ENCODE data around the gene IQGAP2.

IQGAP2 gene

GRCh38 chr5:76451031-76451701 is 48.1 kb downstream of the IQGAP2 start:
- DNase-seq, result no peak

DNA sequence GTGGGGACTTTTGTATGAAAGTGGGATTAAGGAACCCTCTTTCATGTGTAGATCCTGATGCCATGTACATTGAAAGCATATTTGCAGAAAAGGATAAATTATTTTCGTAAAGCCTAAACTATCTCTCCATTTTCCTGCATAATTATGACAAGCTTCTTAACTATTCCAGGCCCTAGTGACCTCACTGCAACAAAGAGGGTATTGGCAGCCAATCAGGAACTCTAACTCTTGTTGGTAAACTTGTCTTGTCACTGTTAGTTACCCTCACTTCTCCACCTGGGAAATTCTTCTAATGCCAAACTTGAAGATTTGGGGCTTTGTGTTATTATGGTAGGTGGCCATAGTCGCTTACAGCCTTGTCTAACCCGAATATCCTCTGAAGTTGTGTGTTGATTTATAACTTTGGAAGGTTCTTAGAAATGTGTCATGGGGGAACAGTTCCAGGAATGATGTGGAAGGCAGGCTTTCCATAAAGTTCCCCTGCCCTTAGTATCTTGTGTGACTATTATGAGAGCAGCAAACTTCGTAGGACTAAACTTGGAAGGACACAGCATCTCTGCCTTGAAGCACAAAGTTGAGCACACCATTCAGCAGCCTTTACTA is 52.5 kb downstream of the IQGAP2 start:
- no peak for DNase-seq

GRCh38 chr5:76456258-76456657 is 53.2 kb downstream of the IQGAP2 start:
- no peak for DNase-seq

- no peak for DNase-seq
These were observed 54.8 kb downstream of the IQGAP2 start for GRCh38 chr5:76457674-76458485.

DNA sequence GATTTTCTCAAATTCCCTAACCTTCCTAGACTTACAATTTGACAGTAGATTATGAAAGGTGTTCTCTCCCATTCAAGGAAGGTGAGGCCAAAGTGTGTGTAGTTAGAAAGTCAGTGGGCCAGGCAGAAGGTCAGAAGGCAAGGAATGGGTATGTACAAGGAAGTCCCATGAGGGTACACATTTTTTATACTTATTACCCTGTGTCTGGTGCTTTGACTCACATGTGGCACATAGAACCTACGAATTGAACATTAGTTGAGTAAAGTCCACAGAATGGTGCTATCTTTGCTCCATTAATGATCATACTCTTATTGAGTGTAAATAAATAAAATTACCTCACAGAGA is 55.4 kb downstream of the IQGAP2 start:
- no peak for DNase-seq

DNA sequence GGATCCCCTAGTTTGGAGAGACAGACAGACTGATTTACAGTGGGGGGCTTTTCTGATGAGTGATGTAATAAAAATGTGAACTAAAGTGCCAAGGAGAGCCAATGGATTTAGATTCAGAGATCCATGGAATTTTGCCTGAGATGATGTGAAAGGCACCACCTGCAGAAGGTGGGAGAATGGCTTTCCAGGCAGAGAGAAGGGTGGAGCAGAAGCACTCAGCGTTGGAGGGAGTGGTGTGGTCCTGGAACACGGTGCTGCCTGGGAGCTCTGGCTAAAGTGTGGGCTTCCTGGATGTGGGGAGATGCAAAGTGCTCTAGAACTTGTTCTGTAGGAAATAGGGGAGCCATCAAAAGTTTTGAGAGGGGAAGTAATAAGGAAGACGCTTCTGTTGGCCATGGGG is 57.0 kb downstream of the IQGAP2 start:
- no peak for DNase-seq

DNA sequence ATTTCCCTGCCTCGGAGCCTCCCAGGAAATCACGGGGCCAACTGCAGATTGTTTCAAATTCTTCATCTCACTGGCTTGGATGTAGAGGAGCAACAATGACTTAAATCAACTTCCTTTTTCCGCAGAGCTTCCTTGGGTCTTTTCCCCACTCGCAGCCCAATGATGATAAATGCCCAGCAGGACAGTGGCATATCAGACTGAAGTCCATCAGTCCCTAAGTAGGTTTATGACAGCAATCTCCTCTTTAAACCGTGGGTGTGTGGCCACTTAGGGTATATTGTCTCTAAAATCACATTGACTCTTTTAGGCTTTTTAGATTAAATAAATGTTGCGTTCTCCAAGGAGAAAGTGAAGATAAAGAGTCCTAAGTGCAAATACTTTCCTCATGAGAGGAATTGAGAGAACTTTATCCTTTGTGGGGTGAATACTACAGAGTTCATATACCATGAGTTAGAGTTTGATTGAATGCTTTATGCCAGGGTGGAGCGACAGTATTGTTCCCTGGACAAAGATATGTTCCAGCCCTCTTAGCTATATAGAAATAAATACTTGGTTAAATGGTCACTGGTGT is 59.1 kb downstream of the IQGAP2 start:
- DNase-seq, result no peak

DNA sequence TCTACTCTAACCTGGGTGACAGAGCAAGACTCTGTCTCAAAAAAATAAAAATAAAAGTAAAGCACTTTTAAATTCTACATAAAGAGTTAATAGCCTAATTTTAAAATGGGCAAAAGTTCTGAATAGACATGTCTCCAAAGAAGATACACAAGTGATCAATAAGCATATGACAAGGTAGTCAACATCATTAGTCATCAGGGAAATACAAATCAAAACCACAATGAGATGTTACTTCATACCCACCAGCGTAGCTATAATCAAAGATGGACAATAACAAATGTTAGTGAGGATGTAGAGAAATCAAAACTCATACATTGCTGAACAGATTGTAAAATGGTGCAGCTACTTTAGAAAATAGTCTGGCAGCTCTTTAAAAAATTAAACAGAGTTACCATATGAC is 64.1 kb downstream of the IQGAP2 start:
- DNase-seq, result no peak

DNA sequence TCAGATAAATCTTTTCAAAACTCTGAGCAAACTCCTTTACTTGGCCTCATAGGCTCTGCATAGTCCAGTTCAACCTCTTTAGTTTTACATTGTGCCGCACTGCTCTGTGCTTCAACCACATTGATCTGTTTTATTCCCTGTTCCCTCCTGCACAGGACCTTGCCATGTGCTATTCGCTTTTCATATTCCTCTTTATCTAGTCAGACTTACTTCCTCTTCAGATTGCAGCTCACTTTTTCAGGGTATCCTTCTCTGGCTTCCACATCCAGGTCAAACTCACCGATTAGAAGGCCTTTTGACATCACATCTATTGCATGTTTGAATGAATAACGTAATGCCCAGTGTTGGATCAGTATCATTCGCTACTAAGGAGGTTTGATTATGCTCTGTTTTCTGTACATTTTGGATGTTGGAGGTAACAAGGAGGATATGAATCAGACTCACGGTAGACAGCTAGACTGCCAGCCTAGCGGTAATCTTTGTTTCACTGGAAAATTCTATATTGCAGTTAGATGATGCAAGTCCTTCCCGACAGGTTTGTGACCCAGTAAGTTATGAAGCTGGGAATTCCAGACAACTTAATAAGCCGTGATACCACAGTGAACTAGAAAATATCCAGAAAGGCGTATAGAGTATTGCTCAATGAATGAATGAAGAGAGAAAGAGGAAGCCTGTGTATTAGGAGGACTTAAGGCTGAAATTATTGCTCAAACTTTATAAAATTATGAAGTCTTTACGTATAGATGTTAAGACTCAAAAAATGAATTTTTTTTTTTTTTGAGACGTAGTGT is 65.7 kb downstream of the IQGAP2 start:
- DNase-seq, result no peak

- DNase-seq, result no peak
These were observed 66.7 kb downstream of the IQGAP2 start for GRCh38 chr5:76469656-76470290.

GRCh38 chr5:76470976-76471375 is 67.9 kb downstream of the IQGAP2 start:
- DNase-seq, result no peak

DNA sequence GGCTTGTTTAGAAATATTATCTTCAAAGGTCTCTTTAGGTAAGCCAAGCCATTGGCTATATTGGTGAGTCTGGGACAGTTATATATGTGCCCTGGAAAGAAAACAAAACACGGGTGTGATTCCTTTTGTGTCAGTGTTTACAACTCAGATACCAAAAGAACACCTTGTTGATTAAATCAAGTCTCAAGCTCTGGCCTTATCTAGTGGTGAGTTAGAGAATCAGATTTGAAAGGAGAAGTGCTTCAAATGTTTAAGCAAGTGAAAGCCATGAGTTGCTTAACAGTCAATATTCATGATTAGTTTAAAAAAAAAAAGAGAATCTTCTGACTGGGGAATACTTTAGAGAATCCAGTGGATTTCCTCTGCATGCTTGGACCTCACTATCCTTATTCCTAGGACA is 68.3 kb downstream of the IQGAP2 start:
- DNase-seq, result no peak

GRCh38 chr5:76471987-76472334 is 68.9 kb downstream of the IQGAP2 start:
- no peak for DNase-seq

DNA sequence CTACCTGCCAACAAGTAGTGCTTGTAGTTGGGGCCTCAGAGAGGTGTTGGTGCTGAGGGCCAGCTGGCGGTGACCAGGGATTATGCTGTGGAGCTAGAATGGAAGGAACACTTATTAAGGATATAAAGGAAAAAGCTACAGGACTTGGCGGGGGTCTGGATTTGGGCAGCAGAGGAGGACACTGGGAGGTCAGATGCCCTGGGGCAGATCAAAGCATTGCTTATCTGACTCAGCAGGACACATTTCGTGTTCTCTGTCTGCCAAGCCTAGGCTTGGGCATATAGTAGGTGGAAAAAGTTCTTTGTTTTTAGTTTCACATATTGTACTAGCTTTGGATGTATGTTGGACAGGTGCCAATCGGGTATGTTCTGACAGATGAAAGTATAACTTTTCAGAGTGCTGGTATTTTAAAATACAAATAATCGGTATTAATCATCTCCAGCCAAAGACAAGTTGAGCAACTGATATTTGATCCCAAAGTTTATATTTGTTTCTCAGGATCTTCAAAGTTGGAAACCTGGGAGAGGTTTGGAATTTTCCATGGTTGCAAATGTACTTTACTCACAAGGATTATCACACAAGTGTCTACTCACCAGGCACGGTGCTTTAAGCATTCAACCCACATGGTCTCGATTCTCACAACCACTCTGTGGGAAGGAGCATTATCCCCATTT is 69.4 kb downstream of the IQGAP2 start:
- no peak for DNase-seq

GRCh38 chr5:76473009-76473336 is 69.9 kb downstream of the IQGAP2 start:
- DNase-seq, result no peak

- DNase-seq, result no peak
These were observed 70.6 kb downstream of the IQGAP2 start for GRCh38 chr5:76473661-76474060.

GRCh38 chr5:76474377-76474776 is 71.3 kb downstream of the IQGAP2 start:
- no peak for DNase-seq

DNA sequence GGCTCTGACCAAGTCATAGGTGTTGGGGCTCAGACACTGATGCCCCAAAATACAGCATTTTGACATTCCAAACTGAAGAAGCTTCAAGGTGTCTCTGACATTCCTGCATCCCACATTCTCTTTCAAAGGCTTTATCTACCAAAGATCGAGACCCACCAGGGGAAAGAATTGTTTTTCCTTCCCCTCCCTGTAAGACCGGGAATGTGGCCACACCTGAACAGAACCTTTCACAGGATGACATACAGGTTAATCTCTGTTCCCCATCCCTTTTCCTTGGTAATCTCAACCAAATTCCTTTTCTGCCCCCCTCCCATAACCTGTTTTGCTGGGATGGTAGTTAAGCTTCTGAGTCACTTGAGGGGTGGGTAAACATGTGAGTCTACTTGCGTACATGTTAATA is 72.3 kb downstream of the IQGAP2 start:
- no peak for DNase-seq

- no peak for DNase-seq
These were observed 72.9 kb downstream of the IQGAP2 start for GRCh38 chr5:76475936-76476335.

DNA sequence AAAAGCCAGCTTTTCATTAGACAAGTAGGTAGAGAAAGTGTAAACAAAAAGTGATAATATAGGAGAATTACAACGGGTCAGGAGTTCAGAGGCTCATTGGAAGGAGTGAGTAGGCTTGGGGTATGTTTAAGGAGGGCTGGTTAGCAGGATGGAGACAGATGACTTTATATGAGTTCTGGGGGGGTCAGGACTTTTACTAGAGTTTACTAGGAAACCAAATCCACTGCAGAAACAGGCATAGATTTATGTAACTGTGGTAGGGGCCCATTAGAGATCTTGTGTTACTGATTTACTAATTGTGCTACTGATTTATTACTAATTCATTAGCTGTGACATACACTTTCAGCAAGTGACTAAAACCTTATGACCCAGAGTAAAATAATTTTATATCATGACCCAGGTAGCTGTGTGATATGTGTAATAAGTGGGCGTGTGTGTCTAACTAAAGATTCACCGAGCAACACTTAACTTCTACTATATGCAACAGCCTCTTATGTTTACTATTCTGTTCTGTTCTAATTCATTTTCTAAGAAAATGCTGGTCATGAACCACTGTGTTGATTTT is 73.5 kb downstream of the IQGAP2 start:
- DNase-seq, result no peak

- DNase-seq, result no peak
These were observed 74.0 kb downstream of the IQGAP2 start for GRCh38 chr5:76477061-76477460.

DNA sequence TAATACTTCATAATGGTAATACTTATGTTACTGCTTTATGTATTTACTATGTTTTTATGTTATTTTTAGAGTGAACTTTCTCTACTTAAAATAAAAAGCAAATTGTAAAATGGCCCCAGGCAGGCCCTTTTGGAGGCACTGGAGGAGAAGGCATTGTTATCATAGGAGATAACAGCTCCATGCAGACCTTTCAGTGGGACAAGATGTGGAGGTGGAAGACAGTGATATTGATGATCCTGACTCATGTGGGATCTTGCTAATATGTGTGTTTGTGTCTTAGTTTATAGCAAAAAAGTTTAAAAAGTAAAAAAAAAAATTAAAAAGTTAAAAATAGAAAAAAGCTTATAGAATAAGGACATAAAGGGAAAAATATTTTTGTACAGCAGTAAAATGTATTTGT is 74.5 kb downstream of the IQGAP2 start:
- DNase-seq, result no peak

All from NCI-H524 (cell line).